HL-60 (cell line): Measurements from ENCODE around the gene TSPAN13.

Experiments
- DNase-seq, 2 experiments: peaks; one replicate each; pipeline ENCODE4 v3.0.0-alpha.2; 2010 to 2020; ENCODE audit warnings: low read depth in 1 of 2, low spot score in 1 of 2
- H3K27ac ChIP-seq: fragments of 250-450 bp; sonication (Bioruptor Pico); replicated peaks from 2 replicates; pipeline ENCODE4 v1.5.1; 2020; ENCODE audit warnings: mild to moderate bottlenecking, moderate library complexity
- H3K27me3 ChIP-seq: fragments of 250-450 bp; sonication (Bioruptor Pico); 2 replicates; pipeline ENCODE4 v1.5.1; 2021; ENCODE audit warnings: mild to moderate bottlenecking, moderate library complexity; ENCODE audit not compliant: insufficient read depth, poor library complexity, severe bottlenecking
- H3K4me3 ChIP-seq: replicated peaks from 2 replicates; pipeline ENCODE4 v1.5.1; 2011; ENCODE audit warnings: mild to moderate bottlenecking, control low read depth, low read length; ENCODE audit not compliant: insufficient read depth
- GABPA ChIP-seq: IDR thresholded peaks from 2 replicates; pipeline ENCODE4 v1.6.1; 2012; ENCODE audit warnings: low read depth
- POLR2AphosphoS5 ChIP-seq: IDR thresholded peaks from 2 replicates; pipeline ENCODE4 v1.6.1; 2012; ENCODE audit warnings: low read depth
- SPI1 ChIP-seq: IDR thresholded peaks from 2 replicates; pipeline ENCODE4 v1.6.1; 2012; ENCODE audit warnings: low read depth, mild to moderate bottlenecking, borderline replicate concordance
- TF ChIP-seq, protein P1 (sequence below): IDR thresholded peaks from 2 replicates; pipeline ENCODE4 v1.6.1; 2012; ENCODE audit warnings: low read depth; ENCODE audit not compliant: insufficient replicate concordance
- TF ChIP-seq, protein P2 (sequence below): IDR thresholded peaks from one replicate; pipeline ENCODE4 v1.5.1; 2011; ENCODE audit warnings: low read length, control low read depth, inconsistent platforms; ENCODE audit not compliant: insufficient read depth

TSPAN13 gene

DNA sequence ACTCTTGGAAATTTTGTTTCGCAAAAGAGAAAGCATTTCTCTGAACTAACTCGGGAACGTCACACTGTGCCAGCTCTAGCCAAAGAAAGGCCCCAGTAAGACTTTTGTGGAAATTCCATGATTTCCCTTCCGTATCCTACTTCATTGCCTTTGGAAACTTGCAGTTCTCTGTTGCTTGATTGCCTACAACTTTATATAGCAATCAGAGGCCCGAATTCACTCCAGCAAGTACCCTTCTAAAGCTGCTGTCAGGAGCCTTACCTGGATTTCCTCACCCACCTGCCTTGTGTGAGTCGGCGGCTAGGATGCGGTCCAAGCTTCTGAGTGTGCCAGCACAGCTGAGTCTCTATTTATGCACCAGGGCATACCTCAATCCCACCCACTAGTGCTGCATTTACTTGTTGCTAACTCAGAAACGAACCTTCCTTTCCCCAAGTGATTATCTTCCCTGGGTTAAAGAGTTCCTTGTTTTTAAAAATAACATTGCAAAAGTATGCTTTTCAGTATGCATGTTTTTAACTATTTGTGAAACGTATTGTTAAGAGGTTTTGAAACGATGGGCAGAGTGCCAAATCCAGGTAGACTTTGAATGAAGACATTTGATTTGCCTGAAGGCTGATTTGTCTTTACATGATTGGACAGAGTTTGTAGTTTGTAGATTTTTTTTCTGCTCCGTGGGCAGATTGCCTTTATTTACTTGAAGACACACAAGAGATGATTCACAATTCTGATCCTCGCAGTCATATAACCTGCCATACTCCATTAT lies 51.3 kb downstream of the TSPAN13 start, which contains the start of gene AGR2:
AGR2 (minus strand) TSS at position 326 of the 766 bp plus-strand sequence. CDS start 3,203 bp downstream, outside the sequence.
- DNase-seq = no peak
- Histone ChIP-seq H3K27ac (no peak within 1 kb of the TSS), H3K4me3 (no peak within 1 kb of the TSS), H3K27me3 (no peaks in the 10 kb centered on the region)
- TF ChIP-seq GABPA (no peak), SPI1 (no peak), POLR2AphosphoS5 (no peak)
- TF ChIP-seq, protein P1, sequence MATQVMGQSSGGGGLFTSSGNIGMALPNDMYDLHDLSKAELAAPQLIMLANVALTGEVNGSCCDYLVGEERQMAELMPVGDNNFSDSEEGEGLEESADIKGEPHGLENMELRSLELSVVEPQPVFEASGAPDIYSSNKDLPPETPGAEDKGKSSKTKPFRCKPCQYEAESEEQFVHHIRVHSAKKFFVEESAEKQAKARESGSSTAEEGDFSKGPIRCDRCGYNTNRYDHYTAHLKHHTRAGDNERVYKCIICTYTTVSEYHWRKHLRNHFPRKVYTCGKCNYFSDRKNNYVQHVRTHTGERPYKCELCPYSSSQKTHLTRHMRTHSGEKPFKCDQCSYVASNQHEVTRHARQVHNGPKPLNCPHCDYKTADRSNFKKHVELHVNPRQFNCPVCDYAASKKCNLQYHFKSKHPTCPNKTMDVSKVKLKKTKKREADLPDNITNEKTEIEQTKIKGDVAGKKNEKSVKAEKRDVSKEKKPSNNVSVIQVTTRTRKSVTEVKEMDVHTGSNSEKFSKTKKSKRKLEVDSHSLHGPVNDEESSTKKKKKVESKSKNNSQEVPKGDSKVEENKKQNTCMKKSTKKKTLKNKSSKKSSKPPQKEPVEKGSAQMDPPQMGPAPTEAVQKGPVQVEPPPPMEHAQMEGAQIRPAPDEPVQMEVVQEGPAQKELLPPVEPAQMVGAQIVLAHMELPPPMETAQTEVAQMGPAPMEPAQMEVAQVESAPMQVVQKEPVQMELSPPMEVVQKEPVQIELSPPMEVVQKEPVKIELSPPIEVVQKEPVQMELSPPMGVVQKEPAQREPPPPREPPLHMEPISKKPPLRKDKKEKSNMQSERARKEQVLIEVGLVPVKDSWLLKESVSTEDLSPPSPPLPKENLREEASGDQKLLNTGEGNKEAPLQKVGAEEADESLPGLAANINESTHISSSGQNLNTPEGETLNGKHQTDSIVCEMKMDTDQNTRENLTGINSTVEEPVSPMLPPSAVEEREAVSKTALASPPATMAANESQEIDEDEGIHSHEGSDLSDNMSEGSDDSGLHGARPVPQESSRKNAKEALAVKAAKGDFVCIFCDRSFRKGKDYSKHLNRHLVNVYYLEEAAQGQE = no peak
- TF ChIP-seq, protein P2, sequence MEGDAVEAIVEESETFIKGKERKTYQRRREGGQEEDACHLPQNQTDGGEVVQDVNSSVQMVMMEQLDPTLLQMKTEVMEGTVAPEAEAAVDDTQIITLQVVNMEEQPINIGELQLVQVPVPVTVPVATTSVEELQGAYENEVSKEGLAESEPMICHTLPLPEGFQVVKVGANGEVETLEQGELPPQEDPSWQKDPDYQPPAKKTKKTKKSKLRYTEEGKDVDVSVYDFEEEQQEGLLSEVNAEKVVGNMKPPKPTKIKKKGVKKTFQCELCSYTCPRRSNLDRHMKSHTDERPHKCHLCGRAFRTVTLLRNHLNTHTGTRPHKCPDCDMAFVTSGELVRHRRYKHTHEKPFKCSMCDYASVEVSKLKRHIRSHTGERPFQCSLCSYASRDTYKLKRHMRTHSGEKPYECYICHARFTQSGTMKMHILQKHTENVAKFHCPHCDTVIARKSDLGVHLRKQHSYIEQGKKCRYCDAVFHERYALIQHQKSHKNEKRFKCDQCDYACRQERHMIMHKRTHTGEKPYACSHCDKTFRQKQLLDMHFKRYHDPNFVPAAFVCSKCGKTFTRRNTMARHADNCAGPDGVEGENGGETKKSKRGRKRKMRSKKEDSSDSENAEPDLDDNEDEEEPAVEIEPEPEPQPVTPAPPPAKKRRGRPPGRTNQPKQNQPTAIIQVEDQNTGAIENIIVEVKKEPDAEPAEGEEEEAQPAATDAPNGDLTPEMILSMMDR = no peak

DNA sequence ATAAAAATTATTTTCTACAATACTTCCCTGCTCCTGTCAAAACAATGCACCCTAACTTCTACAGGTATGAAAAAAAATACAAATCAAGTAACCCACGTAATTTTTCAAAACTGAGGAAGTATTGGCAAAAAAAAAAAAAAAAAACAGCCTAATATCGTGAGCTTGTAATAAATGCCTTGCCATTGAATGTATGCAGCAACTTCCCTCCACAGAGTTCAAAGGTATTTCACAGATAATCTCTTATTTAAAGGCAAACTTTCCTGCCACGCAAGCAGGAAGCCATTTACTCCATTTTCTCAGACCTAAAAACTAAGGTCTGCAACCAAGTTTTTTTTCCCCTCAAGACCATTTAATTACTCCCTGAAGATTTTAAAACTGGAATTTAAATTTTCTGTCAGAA lies 51.9 kb downstream of the TSPAN13 start:
- TF ChIP-seq GABPA (no peak), SPI1 (no peak), POLR2AphosphoS5 (no peak)
- TF ChIP-seq, protein P1 = no peak
- TF ChIP-seq, protein P2 = no peak
- Histone ChIP-seq H3K4me3 (no peak overlapping the region), H3K27me3 (no peaks in the 10 kb centered on the region), H3K27ac (no peak overlapping the region)
- no peak for DNase-seq

DNA sequence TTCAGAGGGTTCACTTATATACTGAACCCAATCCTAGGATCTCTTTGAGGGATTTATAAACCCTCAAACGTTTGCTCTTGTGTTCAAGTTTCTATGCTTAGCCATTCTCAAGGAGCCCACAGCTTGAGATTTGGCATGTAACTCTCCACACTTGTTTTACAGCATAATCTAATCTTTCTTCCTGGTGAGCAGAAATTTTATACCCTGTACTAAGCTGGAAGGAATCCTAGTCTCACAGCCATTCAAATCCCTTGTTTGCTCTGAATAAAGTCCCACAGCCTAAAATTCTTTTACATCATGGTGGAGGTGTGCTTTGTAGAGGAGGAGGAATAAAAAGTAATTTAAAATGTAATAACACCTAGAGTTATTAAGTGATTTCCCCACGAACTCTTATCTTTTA lies 56.6 kb downstream of the TSPAN13 start:
- H3K27ac ChIP-seq = no peak overlapping the region

More for the DNA sequence above, 56.6 kb downstream of the TSPAN13 start:
- Histone ChIP-seq H3K4me3 (no peak overlapping the region), H3K27me3 (no peaks in the 10 kb centered on the region)
- TF ChIP-seq POLR2AphosphoS5 (no peak), SPI1 (no peak)
- TF ChIP-seq, protein P2 = no peak
- TF ChIP-seq, protein P1 = no peak
- DNase-seq = no peak
